ENCODE data around the gene ZBTB32. TPM values are rescaled to one million over a fixed set of nuclear protein-coding genes. Genes with fewer than 3 reads are reported as not detected.

ZBTB32 gene
- total and polyA plus RNA-seq, 2 of the 8 experiments (the other 6 are each of a cell fraction or from before 2014, with no cell fraction given): 0.11 to 0.50 TPM

- H3K9ac ChIP-seq (replicated peaks in 1 of 4; ENCODE audit: extremely low read depth in 1 of 4, low read depth in 3 of 4, low read length in 3 of 4): no peak overlapping the region
- H4K8ac ChIP-seq (ENCODE audit: extremely low read depth, insufficient read depth, low read length): no peak overlapping the region
- WGBS, 2 experiments (ENCODE audit: extremely low coverage in 1 of 2, insufficient coverage in 1 of 2, insufficient read length in 1 of 2, insufficient replicate concordance in 2 of 2, low coverage in 1 of 2, low lambda C conversion rate in 2 of 2, missing lambda C conversion rate in 1 of 2): 91% methylated on average over 6 of the region's 6 CpGs; no CpG with 5 or more reads in 1 of the 2 experiments
- no peak overlapping the region for H3K4me3 ChIP-seq (ENCODE audit: extremely low read depth in 1 of 4, insufficient read depth in 2 of 4, low read depth in 3 of 4, low read length in 4 of 4)
- H3K27ac ChIP-seq (ENCODE audit: low read depth, low read length): no peak overlapping the region
- no peak for FAIRE-seq
- H3K79me2 ChIP-seq (ENCODE audit: control insufficient read depth in 1 of 2, insufficient read depth in 2 of 2, low read length in 2 of 2): no peaks in the 10 kb centered on the region
- H4K5ac ChIP-seq (ENCODE audit: insufficient read length, low read depth, low read length): no peak overlapping the region
- no peak overlapping the region for H2BK5ac ChIP-seq (ENCODE audit: low read depth, low read length)
- H2BK120ac ChIP-seq (replicated peaks; ENCODE audit: low read depth, low read length): no peak overlapping the region
- DNase-seq (ENCODE audit: low read depth in 1 of 2, low spot score in 2 of 2): no peak
- no peak overlapping the region for H3K56ac ChIP-seq (replicated peaks; ENCODE audit: insufficient read length, low read depth, low read length)
- H3K4me1 ChIP-seq (replicated peaks in 1 of 4; ENCODE audit: control insufficient read depth in 3 of 4, insufficient read depth in 4 of 4, low read length in 3 of 4): no peaks in the 10 kb centered on the region
- H3K14ac ChIP-seq (ENCODE audit: insufficient read length): no peak overlapping the region
- H3K79me1 ChIP-seq (ENCODE audit: low read depth, low read length): peaks cover 2% of the 10 kb centered on the region; the same call in 1 of the 2 replicates
- POLR2A ChIA-PET (ENCODE audit: partially characterized antibody): interaction anchor here (1.6 kb wide), 1 partner anchor 12 kb away, joined by 4 read pairs; no protein-coding TSS in a partner anchor
- no peaks in the 10 kb centered on the region for H3K23me2 ChIP-seq (ENCODE audit: low read depth, low read length)
- no peak overlapping the region for H3K4me2 ChIP-seq (ENCODE audit: insufficient read depth in 1 of 2, low read depth in 2 of 2, low read length in 2 of 2)
- H3K27me3 ChIP-seq (replicated peaks in 1 of 4; ENCODE audit: control insufficient read depth in 3 of 4, extremely low read depth in 1 of 4, insufficient read depth in 3 of 4, low read length in 3 of 4): no peaks in the 10 kb centered on the region
- no peak overlapping the region for H3K18ac ChIP-seq (ENCODE audit: extremely low read depth, low read length)
- H2BK20ac ChIP-seq (ENCODE audit: low read length): no peak overlapping the region
- peaks cover 0 to 2% of the 10 kb centered on the region in 2 experiments; a peak in 1 of 4 replicates for H3K9me3 ChIP-seq (ENCODE audit: insufficient read depth in 2 of 2, low read depth in 1 of 2, low read length in 1 of 2)
- H4K20me1 ChIP-seq (replicated peaks in 1 of 2; ENCODE audit: control insufficient read depth in 1 of 2, insufficient read depth in 2 of 2, low read length in 2 of 2): peaks cover 0 to 16% of the 10 kb centered on the region in 2 experiments
- H2AK5ac ChIP-seq (ENCODE audit: low read depth, low read length): no peak overlapping the region
- H2BK15ac ChIP-seq (ENCODE audit: low read length): no peak overlapping the region
- no peak overlapping the region for H3K4ac ChIP-seq (replicated peaks; ENCODE audit: insufficient read length, low read depth, low read length)
- no peak overlapping the region for H4K91ac ChIP-seq (replicated peaks; ENCODE audit: insufficient read length, low read length)
- H3K23ac ChIP-seq (ENCODE audit: insufficient read length): no peak overlapping the region
- H2AFZ ChIP-seq (ENCODE audit: low read length): no peak overlapping the region
- H2BK12ac ChIP-seq (ENCODE audit: low read depth, low read length): no peak overlapping the region
- CTCF ChIA-PET (ENCODE audit: partially characterized antibody): interaction anchor here (1.3 to 3.3 kb wide), 5 partner anchors 9 to 100 kb away, joined by 3 to 15 read pairs (median 8); partner anchors contain the start of gene COX6B1
- H3K36me3 ChIP-seq (ENCODE audit: control insufficient read depth in 2 of 4, insufficient read depth in 4 of 4, low read length in 3 of 4): peaks cover 7 to 50% (median 32%) of the 10 kb centered on the region in 4 experiments; a peak in 7 of 8 replicates
- TF ChIP-seq KDM4A (IDR thresholded peaks at IDR 0.05; ENCODE audit: low read depth, low read length, severe bottlenecking): no peak
Observed at GRCh38 chr19:35656700-35657099, 47.7 kb upstream of the ZBTB32 start.
